Kidney (tissue), 14 donors: Measurements from ENCODE around the gene POC1B. TPM values are rescaled to one million over a fixed set of nuclear protein-coding genes. Genes with fewer than 3 reads are reported as not detected.

Experiments
- DNase-seq, 5 donors: peaks; one replicate each; pipeline ENCODE4 v3.0.0-alpha.2; 2013 to 2020
- FAIRE-seq: peaks from 2 replicates; lab custom pipeline; 2012; peaks lifted over from hg19 to GRCh38; lab: Jason Lieb, UNC
- H3K27ac ChIP-seq, 2 donors: one replicate each; pipeline ENCODE4 v1.7.0; 2013; ENCODE audit warnings: low read depth in 2 of 2, low read length in 2 of 2, inconsistent platforms in 1 of 2
- H3K27me3 ChIP-seq: one replicate; pipeline ENCODE4 v1.7.1; 2013; ENCODE audit warnings: low read length, inconsistent platforms; ENCODE audit not compliant: control insufficient read depth, insufficient read depth
- H3K36me3 ChIP-seq, 3 donors: one replicate each; pipeline versions ENCODE4 v1.7.0 to v1.7.1; 2013; ENCODE audit warnings: low read length in 3 of 3, control low read depth in 1 of 3, inconsistent platforms in 1 of 3; ENCODE audit not compliant: insufficient read depth in 3 of 3, control insufficient read depth in 2 of 3
- H3K4me1 ChIP-seq, 3 donors: one replicate each; pipeline versions ENCODE4 v1.7.0 to v1.7.1; 2013; ENCODE audit warnings: low read length in 3 of 3, inconsistent platforms in 1 of 3, low read depth in 1 of 3; ENCODE audit not compliant: control insufficient read depth in 2 of 3, insufficient read depth in 2 of 3
- H3K4me3 ChIP-seq, 3 donors: one replicate each; pipeline versions ENCODE4 v1.7.0 to v1.8.1; 2013; ENCODE audit warnings: low read length in 3 of 3, control low read depth in 1 of 3, inconsistent platforms in 1 of 3
- H3K9ac ChIP-seq, 3 donors: one replicate each; pipeline versions ENCODE4 v1.7.0 to v1.7.1; 2013; ENCODE audit warnings: low read length in 3 of 3, control low read depth in 1 of 3, inconsistent platforms in 1 of 3
- H3K9me3 ChIP-seq, 3 donors: one replicate each; pipeline versions ENCODE4 v1.7.0 to v1.7.1; 2013; ENCODE audit warnings: low read length in 3 of 3, control low read depth in 1 of 3, inconsistent platforms in 1 of 3; ENCODE audit not compliant: control insufficient read depth in 2 of 3, insufficient read depth in 1 of 3
- CTCF ChIP-seq: IDR thresholded peaks from 3 replicates; pipeline ENCODE4 v1.5.1; 2012; ENCODE audit warnings: mild to moderate bottlenecking, moderate library complexity, borderline replicate concordance; ENCODE audit not compliant: insufficient read depth; ENCODE audit errors: extremely low read depth
- intact Hi-C: fragments of 100-400 bp; cut with DNase I; formaldehyde crosslinking; loops from one replicate; pipeline ENCODE4 v1.11.1; 2022
- polyA plus RNA-seq: library from polyadenylated mRNA; stranded (reverse); fragments of 350-450 nt; fragmentation: Illumina TruSeq; extraction: RNeasy Lipid Tissue Mini Kit (QIAGEN cat#74804); gene quantifications from one replicate; pipeline ENCODE4 v1.2.3, GENCODE V29; 2014; ENCODE audit warnings: low read depth, low replicate concordance; ENCODE audit not compliant: insufficient read depth
- total RNA-seq: library from RNA; stranded (reverse); fragmentation: NEBNext Ultra II Directional; extraction: Animal tissue kit (Norgen Biotek cat#: 25700); gene quantifications from one replicate; pipeline ENCODE4 v1.2.1, GENCODE V29; 2021
- donor health status: control.
- donor health status: control.
- donor health status: control.
- donor health status: control.
- donor health status: control.
- donor health status: DM: yes; HTN: yes; CAD: no.
- donor health status: Normal renal cell carcinoma (clear cell type).

Gene POC1B
- total and polyA plus RNA-seq, 2 donors from 2014 or later = 11.7 to 16.7 TPM

DNA sequence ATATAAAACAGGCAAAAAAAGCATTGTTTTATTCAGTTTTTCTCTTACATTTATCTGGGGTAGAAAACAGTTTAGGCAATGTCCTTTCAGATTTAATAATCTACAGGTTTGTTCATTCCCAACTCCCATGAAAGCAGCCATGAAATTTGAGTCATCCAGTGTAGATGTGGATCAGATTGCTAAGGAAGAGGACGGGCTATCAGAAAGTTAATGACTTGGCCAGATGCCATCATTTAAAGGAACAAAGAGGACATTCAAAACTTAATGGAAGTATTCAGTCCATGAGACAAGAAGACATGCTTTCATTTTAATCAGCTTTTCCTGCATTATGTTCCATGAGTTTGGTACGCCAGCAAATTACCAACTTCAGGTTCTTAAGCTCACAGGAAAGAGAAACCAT, 31.1 kb upstream of the POC1B start:
- Histone ChIP-seq H3K27ac (no peak overlapping the region), H3K36me3 (no peaks in the 10 kb centered on the region), H3K4me1 (no peaks in the 10 kb centered on the region), H3K27me3 (no peaks in the 10 kb centered on the region), H3K4me3 (no peak overlapping the region), H3K9me3 (no peaks in the 10 kb centered on the region), H3K9ac (no peak overlapping the region)
- no peak for TF ChIP-seq CTCF
- DNase-seq (peak in 2 of 5 donors; percentile 38 to 51), FAIRE-seq (no peak)
- intact Hi-C loops = no loop called here

DNA sequence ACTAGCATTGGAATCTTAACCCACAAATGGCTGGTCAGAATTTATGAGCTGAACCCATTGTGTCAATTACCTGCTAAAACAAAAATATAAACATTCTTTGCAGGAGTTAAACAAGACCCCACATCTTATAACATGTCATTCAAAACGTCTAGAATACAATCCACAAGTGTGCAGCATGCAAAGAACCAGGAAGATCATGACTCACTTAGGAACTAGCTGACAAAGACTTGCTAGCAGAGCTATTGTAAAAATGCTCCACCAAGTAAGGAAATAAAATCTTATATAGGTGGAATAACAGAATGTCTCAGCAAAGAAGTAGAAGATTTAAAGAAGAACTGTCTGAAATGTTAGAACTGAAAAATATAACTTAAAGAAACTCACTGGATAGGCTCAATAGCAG, 26.5 kb upstream of the POC1B start:
- H3K4me3 ChIP-seq = no peak overlapping the region
- H3K9ac ChIP-seq = no peak overlapping the region
- no peak for FAIRE-seq
- TF ChIP-seq CTCF = no peak
- no peaks in the 10 kb centered on the region for H3K9me3 ChIP-seq
- intact Hi-C loops = no loop called here
- H3K36me3 ChIP-seq = no peaks in the 10 kb centered on the region
- H3K27ac ChIP-seq = no peak overlapping the region
- H3K27me3 ChIP-seq = no peaks in the 10 kb centered on the region
- no peak for DNase-seq
- no peaks in the 10 kb centered on the region for H3K4me1 ChIP-seq

DNA sequence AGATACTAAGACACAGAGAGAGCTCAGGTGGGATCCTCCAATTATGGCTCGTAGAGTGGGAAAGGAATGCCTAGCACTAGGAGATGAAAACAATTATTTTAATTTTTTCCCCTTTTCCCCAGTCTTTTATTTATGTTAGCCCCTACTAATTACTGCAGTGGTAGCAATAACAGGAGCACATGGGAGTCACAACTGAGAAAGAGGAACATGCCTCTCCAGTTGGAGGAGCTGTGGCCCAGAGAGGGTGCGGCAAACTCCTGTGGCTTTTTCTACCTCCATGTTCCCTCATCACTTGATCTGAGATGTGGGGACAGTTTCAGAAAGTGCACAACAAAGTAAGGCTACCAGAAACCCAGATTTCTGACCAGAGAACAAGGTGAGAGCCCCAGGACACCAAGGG, 25.9 kb upstream of the POC1B start:
- H3K36me3 ChIP-seq = no peaks in the 10 kb centered on the region
- TF ChIP-seq CTCF = no peak
- H3K4me3 ChIP-seq = no peak overlapping the region
- intact Hi-C loops = no loop called here
- no peak overlapping the region for H3K9ac ChIP-seq
- no peak overlapping the region for H3K27ac ChIP-seq
- no peaks in the 10 kb centered on the region for H3K9me3 ChIP-seq
- FAIRE-seq (no peak), DNase-seq (no peak)
- H3K27me3 ChIP-seq = no peaks in the 10 kb centered on the region
- no peaks in the 10 kb centered on the region for H3K4me1 ChIP-seq

- Histone ChIP-seq H3K9me3 (no peaks in the 10 kb centered on the region), H3K36me3 (no peaks in the 10 kb centered on the region), H3K27ac (no peak overlapping the region), H3K9ac (no peak overlapping the region), H3K27me3 (no peaks in the 10 kb centered on the region), H3K4me3 (no peak overlapping the region), H3K4me1 (peaks cover 0 to 17% (median 9%) of the 10 kb centered on the region in 3 donors)
- no peak for TF ChIP-seq CTCF
- DNase-seq (no peak), FAIRE-seq (no peak)
- intact Hi-C loops = loop anchor here (10.0 kb wide), 1 partner anchor 558 kb away; no protein-coding TSS in a partner anchor
Observed at GRCh38 chr12:89547101-89547500, 21.3 kb upstream of the POC1B start.
